Lung (tissue), 12 donors: Measurements from ENCODE around the gene AKT2. TPM values are rescaled to one million over a fixed set of nuclear protein-coding genes. Genes with fewer than 3 reads are reported as not detected.

ENCODE experiments used
- ATAC-seq: fragments of 200-7000 bp; cut with Tn5 transposase; one replicate; pipeline ENCODE4 v1.9.1; 2020; ENCODE audit warnings: moderate number of reproducible peaks; ENCODE audit not compliant: insufficient read depth, low FRiP score
- DNase-seq, 3 donors: peaks; one replicate each; pipeline ENCODE4 v3.0.0-alpha.2; 2013 to 2017
- H3K27ac ChIP-seq, 2 donors: one replicate each; pipeline ENCODE4 v1.5.1; 2013; ENCODE audit warnings: mild to moderate bottlenecking in 2 of 2, moderate library complexity in 2 of 2, control low read depth in 1 of 2, inconsistent platforms in 1 of 2, low read depth in 1 of 2, low read length in 1 of 2
- H3K27me3 ChIP-seq, 3 donors: one replicate each; pipeline ENCODE4 v1.5.1; 2013; ENCODE audit warnings: low read length in 2 of 3; ENCODE audit not compliant: control insufficient read depth in 3 of 3, insufficient read depth in 3 of 3
- H3K36me3 ChIP-seq, 4 donors: one replicate each; pipeline ENCODE4 v1.5.1; 2013; ENCODE audit warnings: low read length in 4 of 4, mild to moderate bottlenecking in 1 of 4, moderate library complexity in 1 of 4; ENCODE audit not compliant: control insufficient read depth in 4 of 4, insufficient read depth in 4 of 4
- H3K4me1 ChIP-seq, 5 donors: one replicate each; pipeline ENCODE4 v1.5.1; 2013; ENCODE audit warnings: low read length in 5 of 5, mild to moderate bottlenecking in 2 of 5, moderate library complexity in 1 of 5; ENCODE audit not compliant: control insufficient read depth in 5 of 5, insufficient read depth in 5 of 5
- H3K4me3 ChIP-seq: one replicate; pipeline ENCODE4 v1.5.1; 2013; ENCODE audit warnings: mild to moderate bottlenecking, control low read depth, moderate library complexity
- H3K9ac ChIP-seq, 2 donors: one replicate each; pipeline ENCODE4 v1.5.1; 2013; ENCODE audit warnings: low read length in 2 of 2, control low read depth in 1 of 2; ENCODE audit not compliant: insufficient read depth in 1 of 2
- H3K9me3 ChIP-seq, 4 donors: one replicate each; pipeline ENCODE4 v1.5.1; 2013; ENCODE audit warnings: low read length in 3 of 4, mild to moderate bottlenecking in 1 of 4, moderate library complexity in 1 of 4; ENCODE audit not compliant: control insufficient read depth in 4 of 4, insufficient read depth in 3 of 4
- CTCF ChIP-seq: IDR thresholded peaks from 2 replicates; pipeline ENCODE4 v1.5.1; 2012; ENCODE audit warnings: mild to moderate bottlenecking; ENCODE audit errors: control extremely low read depth, extremely low read depth
- WGBS, 2 donors: extraction: QIAGEN DNeasy Blood & Tissue Kit; methylation state at CpG; one replicate each; pipeline ENCODE4 v1.1.7; 2013; 5-methylcytosine and 5-hydroxymethylcytosine counted together
- polyA plus RNA-seq, 2 donors: library from polyadenylated mRNA; stranded (reverse); fragments of 200-250 nt; gene quantifications; one replicate each; pipeline ENCODE4 v1.2.1, GENCODE V29; 2013
- total RNA-seq, 2 donors: library from RNA; depleted of rRNA in 1 of 2; stranded (reverse); fragments of >200 nt in 1 of 2; gene quantifications; one replicate each; pipeline ENCODE4 v1.2.1, GENCODE V29; 2014 to 2021
- donor health status: control.
- donor health status: control.
- donor health status: Bipolar disorder and iron deficiency.
- donor health status: healthy.
- donor health status: DM: yes; HTN: yes; CAD: no.

The AKT2 gene
- total and polyA plus RNA-seq, 4 donors: 62.3 to 138 (median 93.1) TPM

- no peak overlapping the region for H3K9ac ChIP-seq
- DNase-seq (no peak), ATAC-seq (no peak)
- no peak for TF ChIP-seq CTCF
- WGBS, 2 donors: 96 to 97% methylated on average over 9 to 16 of the region's 16 CpGs
- H3K36me3 ChIP-seq: peaks cover 0 to 20% (median 4%) of the 10 kb centered on the region in 4 donors
- H3K4me3 ChIP-seq: no peak overlapping the region
- H3K27ac ChIP-seq: no peak overlapping the region
- no peaks in the 10 kb centered on the region for H3K27me3 ChIP-seq
- H3K9me3 ChIP-seq: no peaks in the 10 kb centered on the region
- H3K4me1 ChIP-seq: peaks cover 0 to 19% (median 7%) of the 10 kb centered on the region in 5 donors
These were observed 38.7 kb downstream of the AKT2 start for GRCh38 chr19:40246292-40247073.

- Histone ChIP-seq H3K9ac (no peak overlapping the region), H3K4me3 (no peak overlapping the region), H3K4me1 (peaks cover 0 to 19% (median 8%) of the 10 kb centered on the region in 5 donors), H3K27ac (no peak overlapping the region), H3K36me3 (peaks cover 0 to 22% (median 7%) of the 10 kb centered on the region in 4 donors), H3K27me3 (no peaks in the 10 kb centered on the region), H3K9me3 (no peaks in the 10 kb centered on the region)
- no peak for ATAC-seq
- no peak for DNase-seq
- no peak for TF ChIP-seq CTCF
- WGBS, 2 donors: 88 to 93% methylated on average over 9 of the region's 9 CpGs
These were observed 39.5 kb downstream of the AKT2 start for GRCh38 chr19:40245506-40246128.

GRCh38 chr19:40244579-40245317, 40.4 kb downstream of the AKT2 start:
- Histone ChIP-seq H3K4me1 (peaks cover 0 to 19% (median 8%) of the 10 kb centered on the region in 5 donors), H3K4me3 (no peak overlapping the region), H3K27ac (no peak overlapping the region), H3K9ac (no peak overlapping the region), H3K27me3 (no peaks in the 10 kb centered on the region), H3K9me3 (no peaks in the 10 kb centered on the region), H3K36me3 (peaks cover 2 to 26% (median 11%) of the 10 kb centered on the region in 4 donors)
- DNase-seq: no peak
- no peak for ATAC-seq
- WGBS, 2 donors: 84 to 91% methylated on average over 12 of the region's 12 CpGs
- TF ChIP-seq CTCF: no peak
